Measurements from ENCODE around the gene CTDSP2. TPM values are rescaled to one million over a fixed set of nuclear protein-coding genes. Genes with fewer than 3 reads are reported as not detected.
A peak's percentile ranks its signal among the peaks of the same experiment; 100 is the strongest.
"Not testable (repeated sequence)": the region's sequence is repeated elsewhere in the genome, so short reads cannot be mapped to it uniquely, and the experiment has no call there.

Gene CTDSP2
- total RNA-seq, 1 experiment from 2014 or later = 43.3 TPM

- no peak for DNase-seq (ENCODE audit: low read depth)
Observed at GRCh38 chr12:57853864-57854556, 7.5 kb upstream of the CTDSP2 start.

GRCh38 chr12:57852620-57853500 is 6.3 kb upstream of the CTDSP2 start:
- no peak for DNase-seq (ENCODE audit: low read depth)

GRCh38 chr12:57852200-57852599 is 5.7 kb upstream of the CTDSP2 start:
- no peak for DNase-seq (ENCODE audit: low read depth)

- DNase-seq (ENCODE audit: low read depth) = no peak
Observed at GRCh38 chr12:57851552-57851951, 5.0 kb upstream of the CTDSP2 start.

GRCh38 chr12:57850854-57851430 is 4.4 kb upstream of the CTDSP2 start:
- no peak for DNase-seq (ENCODE audit: low read depth)

- DNase-seq (ENCODE audit: low read depth) = not testable (repeated sequence)
Observed at GRCh38 chr12:57849447-57849846, 2.9 kb upstream of the CTDSP2 start.

DNA sequence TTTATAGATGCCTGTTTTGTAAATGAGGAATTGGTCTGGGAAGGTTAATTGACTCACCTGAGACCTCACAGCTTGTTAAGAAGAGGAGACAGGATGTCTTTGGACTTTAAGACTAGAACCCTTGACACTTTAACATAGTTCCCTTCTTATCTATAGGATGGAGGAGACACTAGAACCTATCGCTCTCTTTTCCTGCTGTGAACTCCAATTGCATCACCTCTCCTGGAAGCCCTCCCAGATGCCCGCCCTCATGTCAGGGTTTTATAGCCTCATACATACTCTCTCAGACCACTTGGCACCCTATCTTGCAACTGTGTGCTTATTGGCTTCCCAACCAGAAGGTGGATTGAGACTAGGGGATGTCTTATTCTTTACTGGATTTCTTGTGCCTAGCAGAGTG is 2.5 kb upstream of the CTDSP2 start:
- DNase-seq (ENCODE audit: low read depth) = no peak

DNA sequence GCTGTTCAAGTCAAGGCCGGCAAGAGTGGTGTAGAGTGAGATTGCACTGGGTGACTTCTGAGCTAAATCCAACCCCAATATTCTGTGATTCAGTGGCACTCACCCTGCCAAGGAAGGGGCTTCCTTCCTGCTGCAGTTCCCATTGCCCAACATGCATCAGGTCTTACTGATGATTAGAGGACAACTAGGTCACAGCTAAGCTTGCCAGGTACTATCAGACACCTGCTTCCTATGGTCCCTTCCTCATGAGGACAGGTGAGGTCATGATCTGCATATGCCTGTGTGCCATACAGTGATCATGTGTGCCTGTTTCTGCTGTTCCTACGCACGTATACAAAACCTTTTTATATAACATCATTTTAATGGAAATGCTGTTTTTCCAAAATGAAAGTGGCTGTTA is 1.7 kb upstream of the CTDSP2 start:
- no peak for DNase-seq (ENCODE audit: low read depth)

- no peak for DNase-seq (ENCODE audit: low read depth)
Observed at GRCh38 chr12:57846285-57846576, 298 bp downstream of the CTDSP2 start.

DNA sequence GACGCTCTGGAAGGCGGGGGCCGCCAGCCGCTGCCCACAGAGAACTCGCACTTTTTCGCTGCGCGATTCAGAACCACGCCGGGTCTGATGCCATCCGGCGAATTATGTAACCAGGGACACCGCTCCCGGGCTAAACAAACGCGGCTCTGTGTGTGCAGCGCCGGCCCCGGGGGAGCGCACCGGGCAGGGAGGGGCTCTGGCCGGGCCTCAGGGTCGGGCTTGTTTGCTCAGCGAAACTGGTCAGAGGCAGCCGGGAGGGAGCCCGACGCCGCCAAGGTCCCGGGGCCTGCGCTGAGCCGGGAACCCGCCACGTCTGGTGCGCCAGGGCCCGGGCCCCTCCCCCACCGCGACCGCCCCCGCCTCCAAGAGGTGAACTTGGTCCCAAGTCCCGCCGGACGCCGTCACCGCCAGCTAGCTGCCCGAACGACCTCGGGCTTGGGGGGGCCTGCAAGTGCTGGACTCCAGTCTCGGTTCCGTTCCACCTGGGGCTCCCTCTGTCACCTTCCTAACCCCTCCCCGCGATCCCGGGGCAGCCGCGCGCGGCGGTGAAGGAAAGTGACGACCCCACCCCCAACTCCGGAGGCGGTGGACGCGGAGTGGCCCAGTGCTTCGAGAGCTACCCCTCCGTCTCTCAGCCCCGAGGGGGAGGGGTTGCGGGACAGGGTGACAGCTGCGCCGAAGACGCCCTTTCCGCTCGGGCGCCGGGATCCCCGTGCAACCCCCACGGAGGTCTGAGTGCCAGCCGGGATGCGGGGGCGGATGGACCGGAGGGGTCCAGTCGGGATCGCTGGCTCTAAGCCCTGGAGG is 848 bp downstream of the CTDSP2 start:
- peak; percentile 39 for DNase-seq (ENCODE audit: low read depth)

DNA sequence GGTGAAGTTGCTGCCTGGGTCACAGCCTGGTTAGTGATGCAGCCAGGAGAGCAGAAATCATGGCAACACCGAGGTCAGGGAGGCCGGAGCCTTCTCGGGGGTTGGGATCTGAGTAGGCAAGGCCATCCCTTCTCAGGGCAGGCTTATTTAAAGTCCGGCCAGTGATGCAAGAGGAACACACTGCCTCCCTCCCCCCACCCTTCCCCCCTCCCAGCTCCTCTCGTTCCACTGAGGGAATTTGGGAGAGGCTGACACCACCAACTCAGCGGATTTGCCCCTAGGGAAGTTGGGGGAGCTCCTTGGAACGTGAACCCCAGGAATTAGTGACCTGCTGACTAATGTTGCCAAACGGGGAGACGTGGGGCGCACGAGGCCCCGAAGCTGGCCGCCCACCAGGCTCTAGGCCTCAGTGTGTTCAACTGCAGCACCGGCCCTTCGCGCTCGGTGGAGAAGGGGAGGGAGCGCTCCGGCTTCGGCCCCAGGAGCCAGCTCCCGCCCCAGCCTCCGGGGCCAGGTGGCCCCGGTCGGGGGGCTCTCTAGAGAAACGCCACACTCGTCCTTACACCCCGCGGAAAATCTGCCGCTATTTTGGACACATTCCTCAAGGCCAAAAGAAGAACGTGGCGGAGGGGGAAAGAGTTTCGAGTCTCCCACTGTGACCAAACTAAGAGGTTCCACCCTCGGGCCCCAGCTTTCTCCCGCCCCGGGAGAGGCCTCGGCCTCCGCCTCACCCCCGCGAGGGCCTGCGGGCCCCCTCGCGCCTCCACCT is 1.6 kb downstream of the CTDSP2 start:
- DNase-seq (ENCODE audit: low read depth) = peak; percentile 47

DNA sequence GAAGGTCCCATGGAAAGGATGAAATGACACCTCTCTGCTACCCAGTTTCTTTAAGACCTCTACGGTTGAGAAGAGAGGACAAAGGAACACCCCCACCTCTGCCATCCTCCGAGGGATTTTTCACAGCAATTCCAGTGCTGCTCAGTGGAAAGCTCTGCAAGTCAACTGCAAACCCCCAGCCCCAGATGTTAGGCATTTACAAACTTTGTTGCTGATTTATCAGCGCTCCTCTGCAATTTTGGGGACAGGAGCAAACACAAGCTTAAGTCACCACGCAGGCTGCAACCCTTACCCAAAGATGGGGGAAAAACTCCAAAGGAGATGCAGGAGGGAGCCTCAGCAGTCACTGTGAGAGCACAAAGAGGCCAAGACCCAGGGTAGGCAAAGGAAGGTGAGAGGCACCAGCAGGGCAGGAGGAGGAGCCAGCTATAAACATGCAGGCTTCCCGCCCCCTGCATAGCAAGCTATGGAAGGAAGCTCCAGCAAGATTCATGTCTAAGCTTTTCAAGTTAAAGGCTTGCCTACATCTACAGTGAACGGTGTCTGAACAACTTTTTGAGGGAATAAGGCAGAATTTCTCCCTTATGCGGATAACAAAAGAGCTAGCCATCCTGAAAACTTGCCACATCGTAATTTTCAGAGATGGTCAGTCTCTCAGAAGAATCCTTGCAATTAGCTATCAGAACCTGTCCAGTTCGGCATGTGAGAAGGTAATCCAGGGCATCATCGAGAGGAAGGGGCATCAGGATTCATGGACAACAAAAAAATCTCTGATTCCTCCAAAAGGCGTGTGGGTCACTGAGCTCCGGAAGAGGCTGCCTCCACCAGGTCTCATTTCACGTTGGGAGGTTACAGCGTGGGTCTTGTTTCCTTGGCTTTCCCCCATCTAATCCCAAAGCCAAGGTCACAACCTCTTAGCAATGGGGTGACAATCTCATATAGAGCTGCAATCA is 3.9 kb downstream of the CTDSP2 start:
- no peak for DNase-seq (ENCODE audit: low read depth)

GRCh38 chr12:57841445-57841844 is 5.1 kb downstream of the CTDSP2 start:
- no peak for DNase-seq (ENCODE audit: low read depth)

GRCh38 chr12:57840726-57841125 is 5.8 kb downstream of the CTDSP2 start:
- DNase-seq (ENCODE audit: low read depth) = no peak

- DNase-seq (ENCODE audit: low read depth) = no peak
Observed at GRCh38 chr12:57839996-57840395, 6.5 kb downstream of the CTDSP2 start.

- peak; percentile 18 for DNase-seq (ENCODE audit: low read depth)
Observed at GRCh38 chr12:57838594-57839302, 7.8 kb downstream of the CTDSP2 start.

GRCh38 chr12:57837864-57838562 is 8.5 kb downstream of the CTDSP2 start:
- DNase-seq (ENCODE audit: low read depth) = peak; percentile 81

Measured in HT1080 (cell line).